ENCODE measurements around the gene CDH5. TPM values are rescaled to one million over a fixed set of nuclear protein-coding genes. Genes with fewer than 3 reads are reported as not detected.

The CDH5 gene
- total and polyA plus RNA-seq, 2 donors from 2014 or later: 13.9 to 41.3 TPM

DNA sequence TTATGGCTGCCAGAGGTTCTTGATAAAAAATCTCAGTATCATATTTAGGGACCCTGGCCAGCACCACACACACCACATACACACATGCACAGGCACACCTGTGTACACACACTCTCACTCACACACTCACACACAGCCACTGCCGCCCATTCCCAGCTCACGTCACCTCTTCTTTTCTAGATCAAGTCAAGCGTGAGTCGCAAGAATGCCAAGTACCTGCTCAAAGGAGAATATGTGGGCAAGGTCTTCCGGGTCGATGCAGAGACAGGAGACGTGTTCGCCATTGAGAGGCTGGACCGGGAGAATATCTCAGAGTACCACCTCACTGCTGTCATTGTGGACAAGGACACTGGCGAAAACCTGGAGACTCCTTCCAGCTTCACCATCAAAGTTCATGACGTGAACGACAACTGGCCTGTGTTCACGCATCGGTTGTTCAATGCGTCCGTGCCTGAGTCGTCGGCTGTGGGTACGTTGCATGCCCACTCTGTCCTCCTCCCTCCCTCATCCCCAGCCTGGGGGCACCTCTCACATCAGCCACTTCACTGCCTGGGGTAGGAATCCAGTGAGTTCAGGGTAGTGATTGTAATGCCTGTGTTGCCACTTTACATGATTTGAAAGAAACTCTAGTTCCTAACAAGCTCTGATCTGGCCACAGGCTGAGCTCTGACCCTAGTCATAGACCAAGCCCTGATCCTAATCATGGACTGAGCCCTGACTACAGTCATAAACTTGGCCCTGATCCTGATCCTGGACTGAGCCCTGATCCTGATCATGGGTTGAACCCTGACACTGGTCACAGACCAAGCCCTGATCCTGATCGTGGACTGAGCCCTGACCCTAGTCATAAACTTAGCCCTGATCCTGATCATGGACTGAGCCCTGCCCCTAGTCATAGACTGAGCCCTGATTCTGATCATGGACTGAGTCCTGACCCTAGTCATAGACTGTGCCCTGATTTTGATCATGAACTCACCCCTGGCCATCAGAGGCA is 20.4 kb downstream of the CDH5 start:
- no peaks in the 10 kb centered on the region for H3K27me3 ChIP-seq (ENCODE audit: control insufficient read depth, insufficient read depth, low read length)
- DNase-seq (peak in 1 of 5 donors; percentile 29), FAIRE-seq (no peak)
- no peak overlapping the region for H3K4me3 ChIP-seq (ENCODE audit: low read length in 3 of 3)
- H3K36me3 ChIP-seq (ENCODE audit: control insufficient read depth in 2 of 3, insufficient read depth in 3 of 3, low read length in 3 of 3): no peaks in the 10 kb centered on the region
- no peak overlapping the region for H3K27ac ChIP-seq (ENCODE audit: low read depth in 2 of 2, low read length in 2 of 2)
- H3K9ac ChIP-seq (ENCODE audit: low read length in 3 of 3): no peak overlapping the region
- no peaks in the 10 kb centered on the region for H3K9me3 ChIP-seq (ENCODE audit: control insufficient read depth in 2 of 3, insufficient read depth in 1 of 3, low read length in 3 of 3)
- intact Hi-C loops (cut with DNase I): no loop called here
- TF ChIP-seq, protein P1, sequence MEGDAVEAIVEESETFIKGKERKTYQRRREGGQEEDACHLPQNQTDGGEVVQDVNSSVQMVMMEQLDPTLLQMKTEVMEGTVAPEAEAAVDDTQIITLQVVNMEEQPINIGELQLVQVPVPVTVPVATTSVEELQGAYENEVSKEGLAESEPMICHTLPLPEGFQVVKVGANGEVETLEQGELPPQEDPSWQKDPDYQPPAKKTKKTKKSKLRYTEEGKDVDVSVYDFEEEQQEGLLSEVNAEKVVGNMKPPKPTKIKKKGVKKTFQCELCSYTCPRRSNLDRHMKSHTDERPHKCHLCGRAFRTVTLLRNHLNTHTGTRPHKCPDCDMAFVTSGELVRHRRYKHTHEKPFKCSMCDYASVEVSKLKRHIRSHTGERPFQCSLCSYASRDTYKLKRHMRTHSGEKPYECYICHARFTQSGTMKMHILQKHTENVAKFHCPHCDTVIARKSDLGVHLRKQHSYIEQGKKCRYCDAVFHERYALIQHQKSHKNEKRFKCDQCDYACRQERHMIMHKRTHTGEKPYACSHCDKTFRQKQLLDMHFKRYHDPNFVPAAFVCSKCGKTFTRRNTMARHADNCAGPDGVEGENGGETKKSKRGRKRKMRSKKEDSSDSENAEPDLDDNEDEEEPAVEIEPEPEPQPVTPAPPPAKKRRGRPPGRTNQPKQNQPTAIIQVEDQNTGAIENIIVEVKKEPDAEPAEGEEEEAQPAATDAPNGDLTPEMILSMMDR (IDR thresholded peaks at IDR 0.05; ENCODE audit: borderline replicate concordance, extremely low read depth, insufficient read depth): no peak
- H3K4me1 ChIP-seq (ENCODE audit: control insufficient read depth in 2 of 3, insufficient read depth in 2 of 3, low read depth in 1 of 3, low read length in 3 of 3): no peaks in the 10 kb centered on the region

DNA sequence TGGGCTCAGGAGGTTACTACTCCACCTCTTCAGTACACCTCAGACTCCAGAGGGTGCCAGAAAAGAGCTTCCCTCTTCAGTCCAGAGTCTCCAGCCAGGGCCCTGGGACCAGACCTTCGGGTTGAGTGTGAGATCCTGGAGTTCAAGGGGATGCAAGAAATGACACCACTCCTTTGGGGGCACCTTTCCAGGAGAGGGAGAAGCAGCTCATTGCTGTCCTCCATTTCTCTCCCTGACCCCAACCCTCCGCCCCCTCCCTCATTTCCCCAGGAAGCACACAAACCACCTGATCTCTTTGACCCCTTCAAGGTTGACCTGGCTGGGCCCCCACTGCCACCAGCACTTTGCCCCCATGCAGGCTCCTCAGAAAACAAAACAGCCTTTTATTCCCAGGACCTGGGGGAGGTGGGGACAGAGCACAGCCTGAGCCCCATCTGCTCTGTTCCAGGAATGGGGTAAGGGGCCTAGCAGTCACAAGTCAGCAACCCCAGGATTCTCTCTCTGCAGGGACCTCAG is 21.4 kb downstream of the CDH5 start:
- H3K4me1 ChIP-seq (ENCODE audit: control insufficient read depth in 2 of 3, insufficient read depth in 2 of 3, low read depth in 1 of 3, low read length in 3 of 3): no peaks in the 10 kb centered on the region
- H3K27ac ChIP-seq (ENCODE audit: low read depth in 2 of 2, low read length in 2 of 2): no peak overlapping the region
- H3K9ac ChIP-seq (ENCODE audit: low read length in 3 of 3): no peak overlapping the region
- no peak overlapping the region for H3K4me3 ChIP-seq (ENCODE audit: low read length in 3 of 3)
- DNase-seq (peak in 1 of 5 donors; percentile 30), FAIRE-seq (no peak)
- TF ChIP-seq, protein P1 (IDR thresholded peaks at IDR 0.05; ENCODE audit: borderline replicate concordance, extremely low read depth, insufficient read depth): no peak
- intact Hi-C loops (cut with DNase I): no loop called here
- H3K36me3 ChIP-seq (ENCODE audit: control insufficient read depth in 2 of 3, insufficient read depth in 3 of 3, low read length in 3 of 3): no peaks in the 10 kb centered on the region
- H3K27me3 ChIP-seq (ENCODE audit: control insufficient read depth, insufficient read depth, low read length): no peaks in the 10 kb centered on the region
- no peaks in the 10 kb centered on the region for H3K9me3 ChIP-seq (ENCODE audit: control insufficient read depth in 2 of 3, insufficient read depth in 1 of 3, low read length in 3 of 3)

DNA sequence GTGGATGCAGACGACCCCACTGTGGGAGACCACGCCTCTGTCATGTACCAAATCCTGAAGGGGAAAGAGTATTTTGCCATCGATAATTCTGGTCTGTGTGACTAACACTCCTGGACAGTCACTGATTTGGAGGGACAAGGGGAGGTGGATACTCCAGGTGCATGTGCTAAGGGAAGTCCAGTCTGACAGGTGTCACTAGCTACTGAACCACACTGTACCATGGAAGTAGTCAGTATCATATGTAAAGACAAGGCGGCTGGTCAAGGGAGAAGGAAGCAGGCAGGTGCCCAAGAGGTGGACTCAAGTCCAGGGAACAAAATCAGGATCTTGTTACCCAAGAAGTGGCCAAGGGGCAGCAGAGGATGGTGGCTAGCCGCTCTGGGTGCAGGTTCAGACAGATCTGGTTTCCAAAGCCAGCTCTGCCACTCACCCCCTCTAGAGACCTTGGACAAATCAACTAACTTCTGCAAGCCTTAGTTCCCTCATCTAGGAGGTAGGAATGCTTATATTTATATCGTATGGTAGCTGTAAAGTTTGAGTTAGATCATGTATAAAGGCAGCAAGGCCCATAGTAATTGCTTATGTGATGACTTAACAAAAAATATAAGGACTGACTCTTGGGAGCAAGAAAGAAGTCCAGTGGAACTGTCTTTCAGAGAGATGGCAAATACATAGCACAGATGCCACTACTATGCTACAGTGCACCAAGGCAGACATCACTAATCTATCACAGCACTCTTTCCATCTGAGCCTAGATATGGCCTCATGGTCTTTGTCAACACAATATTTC is 22.1 kb downstream of the CDH5 start:
- H3K9ac ChIP-seq (ENCODE audit: low read length in 3 of 3): no peak overlapping the region
- no peaks in the 10 kb centered on the region for H3K36me3 ChIP-seq (ENCODE audit: control insufficient read depth in 2 of 3, insufficient read depth in 3 of 3, low read length in 3 of 3)
- intact Hi-C loops (cut with DNase I): no loop called here
- no peaks in the 10 kb centered on the region for H3K27me3 ChIP-seq (ENCODE audit: control insufficient read depth, insufficient read depth, low read length)
- FAIRE-seq (no peak), DNase-seq (peak in 1 of 5 donors; percentile 4)
- no peaks in the 10 kb centered on the region for H3K4me1 ChIP-seq (ENCODE audit: control insufficient read depth in 2 of 3, insufficient read depth in 2 of 3, low read depth in 1 of 3, low read length in 3 of 3)
- no peaks in the 10 kb centered on the region for H3K9me3 ChIP-seq (ENCODE audit: control insufficient read depth in 2 of 3, insufficient read depth in 1 of 3, low read length in 3 of 3)
- TF ChIP-seq, protein P1 (IDR thresholded peaks at IDR 0.05; ENCODE audit: borderline replicate concordance, extremely low read depth, insufficient read depth): no peak
- no peak overlapping the region for H3K27ac ChIP-seq (ENCODE audit: low read depth in 2 of 2, low read length in 2 of 2)
- H3K4me3 ChIP-seq (ENCODE audit: low read length in 3 of 3): no peak overlapping the region

Data from kidney (tissue), 14 donors.